A549 (cell line): ENCODE measurements around the gene SEMA5A. TPM values are rescaled to one million over a fixed set of nuclear protein-coding genes. Genes with fewer than 3 reads are reported as not detected.

ENCODE experiments used
- ATAC-seq, 2 experiments: fragments of 200-7000 bp in 1 of 2; fragments of >200 bp in 1 of 2; cut with Nextera tagmentation in 1 of 2; cut with Tn5 transposase in 1 of 2; 3 replicates each; pipeline versions ENCODE4 v1.8.0 to v1.9.1; 2018 to 2020; ENCODE audit warnings: mild to moderate bottlenecking in 1 of 2, moderate library complexity in 1 of 2
- CTCF ChIA-PET: fragments of 300-600 bp; sonication (Branson Sonifier 250); formaldehyde crosslinking; extraction: SDS; loops from one replicate; lab custom pipeline; 2021; ENCODE audit warnings: antibody characterized with exemption, inconsistent platforms; lab: Yijun Ruan, JAX
- POLR2A ChIA-PET: fragments of 350-600 bp; formaldehyde crosslinking; extraction: SDS; loops from one replicate; lab custom pipeline; 2021; ENCODE audit warnings: antibody characterized with exemption, inconsistent platforms; lab: Yijun Ruan, JAX
- DNase-seq, 2 experiments: peaks; one replicate each; pipeline versions ENCODE4 v3.0.0 to v3.0.0-alpha.2; 2011 to 2016; ENCODE audit warnings: low read depth in 1 of 2, low spot score in 1 of 2
- FAIRE-seq: peaks from 2 replicates; lab custom pipeline; 2011; peaks lifted over from hg19 to GRCh38; lab: Jason Lieb, UNC
- H3K27ac ChIP-seq, 2 experiments: fragments of >200 bp; sonication (Bioruptor Twin); formaldehyde crosslinking; 3 replicates each; pipeline ENCODE4 v1.5.1; 2016 to 2017
- H3K4me1 ChIP-seq: fragments of >200 bp; sonication (Bioruptor Twin); formaldehyde crosslinking; 3 replicates; pipeline ENCODE4 v1.6.1; 2016
- H3K4me2 ChIP-seq: fragments of >200 bp; sonication (Bioruptor Twin); formaldehyde crosslinking; 3 replicates; pipeline ENCODE4 v1.6.1; 2016
- H3K4me3 ChIP-seq: fragments of >200 bp; sonication (Bioruptor Twin); formaldehyde crosslinking; 3 replicates; pipeline ENCODE4 v1.5.1; 2016
- H3K9me3 ChIP-seq: fragments of >200 bp; sonication (Bioruptor Twin); formaldehyde crosslinking; 3 replicates; pipeline ENCODE4 v1.6.1; 2016
- ATOH8 ChIP-seq: fragments of 250-450 bp; sonication (Bioruptor Pico); IDR thresholded peaks from 2 replicates; pipeline ENCODE4 v1.5.0; 2020; ENCODE audit warnings: low read depth, mild to moderate bottlenecking, moderate library complexity
- CBX8 ChIP-seq: fragments of 200-600 bp; sonication (generic); IDR thresholded peaks from 2 replicates; pipeline ENCODE4 v1.6.1; 2016
- CHD2 ChIP-seq: fragments of 150-350 bp; IDR thresholded peaks from 2 replicates; pipeline ENCODE4 v1.6.1; 2014; ENCODE audit warnings: low read length; ENCODE audit not compliant: partially characterized antibody
- EHF ChIP-seq: fragments of 250-450 bp; sonication (Bioruptor Pico); IDR thresholded peaks from 2 replicates; pipeline ENCODE4 v1.5.0; 2020; ENCODE audit warnings: mild to moderate bottlenecking
- ESRRA ChIP-seq: fragments of 150-350 bp; IDR thresholded peaks from 2 replicates; pipeline ENCODE4 v1.6.1; 2014; ENCODE audit warnings: mild to moderate bottlenecking, low read length, borderline replicate concordance
- FOXS1 ChIP-seq: fragments of 250-450 bp; sonication (Bioruptor Pico); IDR thresholded peaks from 2 replicates; pipeline ENCODE4 v1.5.0; 2020; ENCODE audit warnings: mild to moderate bottlenecking, moderate library complexity
- HEYL ChIP-seq: fragments of 250-450 bp; sonication (Bioruptor Pico); IDR thresholded peaks from 2 replicates; pipeline ENCODE4 v1.8.0; 2021; ENCODE audit warnings: mild to moderate bottlenecking, moderate library complexity
- HMGXB4 ChIP-seq: fragments of 250-450 bp; sonication (Bioruptor Pico); IDR thresholded peaks from 2 replicates; pipeline ENCODE4 v1.5.0; 2021; ENCODE audit warnings: mild to moderate bottlenecking, moderate library complexity, borderline replicate concordance
- JUN ChIP-seq, 2 experiments: fragments of >200 bp; sonication (Bioruptor Twin); formaldehyde crosslinking; IDR thresholded peaks; 2 replicates in 1 of 2; 3 replicates in 1 of 2; pipeline ENCODE4 v1.6.1; 2016 to 2017
- KDM5A ChIP-seq: fragments of 200-600 bp; sonication (generic); IDR thresholded peaks from 2 replicates; pipeline ENCODE4 v1.6.1; 2016; ENCODE audit warnings: antibody characterized with exemption, mild to moderate bottlenecking
- NR3C1 ChIP-seq: fragments of >200 bp; sonication (Bioruptor Twin); formaldehyde crosslinking; IDR thresholded peaks from 3 replicates; pipeline ENCODE4 v1.6.1; 2017
- PHF8 ChIP-seq: fragments of 200-600 bp; sonication (generic); IDR thresholded peaks from 2 replicates; pipeline ENCODE4 v1.6.1; 2016; ENCODE audit warnings: low read depth, mild to moderate bottlenecking, antibody characterized with exemption, moderate library complexity, borderline replicate concordance
- POLR2A ChIP-seq: IDR thresholded peaks from 2 replicates; pipeline ENCODE4 v1.6.1; 2012; ENCODE audit warnings: mild to moderate bottlenecking, low read length
- REST ChIP-seq: fragments of 200-600 bp; sonication (generic); IDR thresholded peaks from 2 replicates; pipeline ENCODE4 v1.6.1; 2016; ENCODE audit warnings: antibody characterized with exemption, mild to moderate bottlenecking, moderate library complexity
- TFCP2L1 ChIP-seq: fragments of 250-450 bp; sonication (Bioruptor Pico); IDR thresholded peaks from 2 replicates; pipeline ENCODE4 v1.5.0; 2021; ENCODE audit warnings: mild to moderate bottlenecking
- TP53 ChIP-seq: fragments of 250-450 bp; sonication (Bioruptor Pico); IDR thresholded peaks from 2 replicates; pipeline ENCODE4 v1.5.0; 2021; ENCODE audit warnings: mild to moderate bottlenecking, moderate library complexity
- ZFP36 ChIP-seq: fragments of 450-650 bp; IDR thresholded peaks from 2 replicates; pipeline ENCODE4 v1.6.1; 2014; ENCODE audit warnings: borderline replicate concordance; ENCODE audit not compliant: partially characterized antibody
- ZNF302 ChIP-seq: fragments of 250-450 bp; sonication (Bioruptor Pico); IDR thresholded peaks from 2 replicates; pipeline ENCODE4 v1.9.0; 2021; ENCODE audit warnings: inconsistent platforms, mild to moderate bottlenecking, moderate library complexity
- ZSCAN20 ChIP-seq: fragments of 250-450 bp; sonication (Bioruptor Pico); IDR thresholded peaks from 2 replicates; pipeline ENCODE4 v1.8.0; 2022; ENCODE audit warnings: mild to moderate bottlenecking, moderate library complexity
- WGBS: methylation state at CpG from one replicate; pipeline ENCODE4 v1.1.6; 2017; ENCODE audit errors: missing lambda C conversion rate; 5-methylcytosine and 5-hydroxymethylcytosine counted together
- polyA plus RNA-seq, 4 experiments: library from polyadenylated mRNA; depleted of rRNA in 3 of 4; stranded (reverse); fragments of >200 nt; fragmentation: RNase III in 1 of 4; extraction: RNeasy Plus Mini Kit Qiagen cat#74134 plus additional on column Dnase treatment in 1 of 4; gene quantifications; 2 replicates in 3 of 4; 3 replicates in 1 of 4; pipeline ENCODE4 v1.2.3, GENCODE V29; 2011 to 2017
- TF ChIP-seq, protein P1 (sequence below): IDR thresholded peaks from 2 replicates; pipeline ENCODE4 v1.6.1; 2012
- TF ChIP-seq, protein P2 (sequence below): IDR thresholded peaks from 2 replicates; pipeline ENCODE4 v1.6.1; 2012
- TF ChIP-seq, protein P3 (sequence below): fragments of 450-650 bp; IDR thresholded peaks from 2 replicates; pipeline ENCODE4 v1.6.1; 2014; ENCODE audit warnings: antibody characterized with exemption

SEMA5A gene
- polyA plus RNA-seq, 2 of the 4 experiments (the other 2 are of a cell fraction): not detected

- Histone ChIP-seq H3K9me3 (no peaks in the 10 kb centered on the region), H3K4me3 (no peak overlapping the region), H3K4me2 (no peak overlapping the region), H3K27ac (no peak overlapping the region), H3K4me1 (no peaks in the 10 kb centered on the region)
- ATAC-seq (no peak), FAIRE-seq (no peak), DNase-seq (no peak)
- POLR2A ChIA-PET: no interaction called here
- CTCF ChIA-PET: no interaction called here
- no peak for TF ChIP-seq ATOH8 (CRISPR knock-in tag)
- TF ChIP-seq FOXS1: no peak
- no peak for TF ChIP-seq REST
- no peak for TF ChIP-seq ZNF302 (CRISPR knock-in tag)
- TF ChIP-seq NR3C1: no peak
- TF ChIP-seq, protein P1, sequence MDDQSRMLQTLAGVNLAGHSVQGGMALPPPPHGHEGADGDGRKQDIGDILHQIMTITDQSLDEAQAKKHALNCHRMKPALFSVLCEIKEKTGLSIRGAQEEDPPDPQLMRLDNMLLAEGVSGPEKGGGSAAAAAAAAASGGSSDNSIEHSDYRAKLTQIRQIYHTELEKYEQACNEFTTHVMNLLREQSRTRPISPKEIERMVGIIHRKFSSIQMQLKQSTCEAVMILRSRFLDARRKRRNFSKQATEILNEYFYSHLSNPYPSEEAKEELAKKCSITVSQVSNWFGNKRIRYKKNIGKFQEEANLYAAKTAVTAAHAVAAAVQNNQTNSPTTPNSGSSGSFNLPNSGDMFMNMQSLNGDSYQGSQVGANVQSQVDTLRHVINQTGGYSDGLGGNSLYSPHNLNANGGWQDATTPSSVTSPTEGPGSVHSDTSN: no peak
- no peak for TF ChIP-seq KDM5A
- TF ChIP-seq CBX8: no peak
- TF ChIP-seq, protein P2, sequence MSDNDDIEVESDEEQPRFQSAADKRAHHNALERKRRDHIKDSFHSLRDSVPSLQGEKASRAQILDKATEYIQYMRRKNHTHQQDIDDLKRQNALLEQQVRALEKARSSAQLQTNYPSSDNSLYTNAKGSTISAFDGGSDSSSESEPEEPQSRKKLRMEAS: no peak
- no peak for TF ChIP-seq ZSCAN20
- TF ChIP-seq, protein P3, sequence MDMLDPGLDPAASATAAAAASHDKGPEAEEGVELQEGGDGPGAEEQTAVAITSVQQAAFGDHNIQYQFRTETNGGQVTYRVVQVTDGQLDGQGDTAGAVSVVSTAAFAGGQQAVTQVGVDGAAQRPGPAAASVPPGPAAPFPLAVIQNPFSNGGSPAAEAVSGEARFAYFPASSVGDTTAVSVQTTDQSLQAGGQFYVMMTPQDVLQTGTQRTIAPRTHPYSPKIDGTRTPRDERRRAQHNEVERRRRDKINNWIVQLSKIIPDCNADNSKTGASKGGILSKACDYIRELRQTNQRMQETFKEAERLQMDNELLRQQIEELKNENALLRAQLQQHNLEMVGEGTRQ: no peak
- no peak for TF ChIP-seq ESRRA
- no peak for TF ChIP-seq HMGXB4 (CRISPR knock-in tag)
- no peak for TF ChIP-seq TP53 (CRISPR knock-in tag)
- TF ChIP-seq POLR2A: no peak
- TF ChIP-seq HEYL (CRISPR knock-in tag): no peak
- no peak for TF ChIP-seq JUN (IDR thresholded peaks at IDR 0.05)
- WGBS: 6% methylated on average over 4 of the region's 4 CpGs
Observed at GRCh38 chr5:9103290-9103689, 442.6 kb downstream of the SEMA5A start.

DNA sequence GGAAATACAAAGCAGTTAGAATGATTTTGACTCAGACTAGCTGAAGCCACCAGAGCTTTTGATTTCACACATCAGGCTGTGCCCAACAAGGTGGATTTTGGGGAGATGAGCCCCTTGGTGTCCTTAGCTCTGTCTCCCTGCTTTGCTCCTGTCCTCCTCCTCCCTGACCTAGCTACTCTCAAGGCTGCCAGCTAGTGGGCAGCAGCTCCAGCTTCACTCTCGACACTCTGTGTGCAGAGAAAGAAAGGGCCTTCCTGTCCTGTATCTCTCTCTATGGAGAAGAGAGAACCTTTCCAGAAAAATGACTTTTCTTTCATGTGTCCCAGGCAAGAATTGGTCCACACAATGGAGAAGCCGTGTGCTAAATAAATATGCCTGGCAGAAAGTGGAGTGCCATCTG, 446.2 kb downstream of the SEMA5A start:
- no peak for ATAC-seq

More for the DNA sequence above, 446.2 kb downstream of the SEMA5A start:
- TF ChIP-seq, protein P3: no peak
- TF ChIP-seq EHF (no peak), ATOH8 (CRISPR knock-in tag) (no peak), PHF8 (no peak), ZFP36 (no peak), CHD2 (no peak), TFCP2L1 (CRISPR knock-in tag) (no peak)
- TF ChIP-seq, protein P1: no peak
- Histone ChIP-seq H3K4me2 (no peak overlapping the region), H3K4me3 (no peak overlapping the region), H3K9me3 (no peaks in the 10 kb centered on the region), H3K4me1 (no peaks in the 10 kb centered on the region), H3K27ac (no peak overlapping the region)
- WGBS: 7% methylated on average over 2 of the region's 2 CpGs
- POLR2A ChIA-PET: no interaction called here
- CTCF ChIA-PET: no interaction called here
- FAIRE-seq: no peak
- DNase-seq: no peak
